HepG2 (cell line): ENCODE results near the gene ALDOA. TPM values are rescaled to one million over a fixed set of nuclear protein-coding genes. Genes with fewer than 3 reads are reported as not detected.

Source experiments
- ATRX ChIP-seq: sonication (generic); formaldehyde crosslinking; IDR thresholded peaks from 2 replicates; pipeline ENCODE4 v1.4.0; 2020; ENCODE audit warnings: missing genetic modification reagents, borderline replicate concordance
- BRF2 ChIP-seq: sonication (generic); formaldehyde crosslinking; IDR thresholded peaks from 2 replicates; pipeline ENCODE4 v1.8.1; 2022; ENCODE audit warnings: mild to moderate bottlenecking, missing genetic modification reagents
- EZH2 ChIP-seq: conservative IDR thresholded peaks from 2 replicates; pipeline ENCODE4 v1.6.1; 2012; ENCODE audit warnings: mild to moderate bottlenecking, low read depth, low read length, moderate library complexity
- HDAC6 ChIP-seq: fragments of 200-600 bp; sonication (generic); IDR thresholded peaks from 2 replicates; pipeline ENCODE4 v1.7.0; 2017; ENCODE audit warnings: mild to moderate bottlenecking, antibody characterized with exemption, low read length, low read depth
- HES4 ChIP-seq: sonication (generic); formaldehyde crosslinking; IDR thresholded peaks from 2 replicates; pipeline ENCODE4 v1.9.0; 2021; ENCODE audit warnings: mild to moderate bottlenecking, missing genetic modification reagents, borderline replicate concordance
- MTF1 ChIP-seq: sonication (generic); formaldehyde crosslinking; IDR thresholded peaks from 2 replicates; pipeline ENCODE4 v1.5.0; 2020; ENCODE audit warnings: missing genetic modification reagents
- NFIC ChIP-seq: IDR thresholded peaks from 2 replicates; pipeline ENCODE4 v1.6.1; 2012; ENCODE audit warnings: mild to moderate bottlenecking, low read length, inconsistent platforms
- THAP11 ChIP-seq: IDR thresholded peaks from 2 replicates; pipeline ENCODE4 v1.6.1; 2016; ENCODE audit warnings: missing biosample characterization, missing genetic modification reagents
- ZBTB4 ChIP-seq: sonication (generic); formaldehyde crosslinking; IDR thresholded peaks from 2 replicates; pipeline ENCODE4 v1.4.0; 2020; ENCODE audit warnings: missing genetic modification reagents, mild to moderate bottlenecking, borderline replicate concordance
- ZNF205 ChIP-seq: IDR thresholded peaks from 2 replicates; pipeline ENCODE4 v1.6.1; 2018; ENCODE audit warnings: missing biosample characterization, missing genetic modification reagents
- ZNF407 ChIP-seq: sonication (generic); formaldehyde crosslinking; IDR thresholded peaks from one replicate; pipeline ENCODE4 v1.5.1; 2020; ENCODE audit warnings: mild to moderate bottlenecking, missing genetic modification reagents; ENCODE audit errors: not compliant biosample characterization
- ZNF512 ChIP-seq: sonication (generic); formaldehyde crosslinking; IDR thresholded peaks from 2 replicates; pipeline ENCODE4 v1.4.0; 2020; ENCODE audit warnings: mild to moderate bottlenecking, missing genetic modification reagents
- ZNF563 ChIP-seq: sonication (generic); formaldehyde crosslinking; IDR thresholded peaks from 2 replicates; pipeline ENCODE4 v1.8.0; 2022; ENCODE audit warnings: mild to moderate bottlenecking, moderate library complexity, missing genetic modification reagents
- ZSCAN22 ChIP-seq: sonication (generic); formaldehyde crosslinking; IDR thresholded peaks from 2 replicates; pipeline ENCODE4 v1.4.0; 2020; ENCODE audit warnings: mild to moderate bottlenecking, missing genetic modification reagents
- polyA plus RNA-seq, 8 experiments: library from polyadenylated mRNA; depleted of rRNA in 3 of 8; stranded (reverse) in 7 of 8; unstranded in 1 of 8; fragments of >200 nt; fragmentation: Illumina TruSeq in 4 of 8; extraction: Trizol in 4 of 8; gene quantifications; 2 replicates each; pipeline versions ENCODE4 v1.2.1 to v1.2.3, GENCODE V29; 2011 to 2016; ENCODE audit warnings: low read depth in 4 of 8, missing spikeins in 1 of 8, mixed read lengths in 1 of 8; ENCODE audit not compliant: insufficient read depth in 1 of 8
- total RNA-seq, 5 experiments: library from RNA; depleted of rRNA; stranded (reverse); fragments of >200 nt; fragmentation: Illumina TruSeq; extraction: Trizol; gene quantifications; 2 replicates each; pipeline ENCODE4 v1.2.3, GENCODE V29; 2016; ENCODE audit warnings: low read depth in 1 of 5

The ALDOA gene
- total and polyA plus RNA-seq, 2 of the 13 experiments (the other 11 are each of a cell fraction or from before 2014, with no cell fraction given): 925 to 1,884 TPM

GRCh38 chr16:30096105-30096861, 30.7 kb downstream of the ALDOA start, which contains the start of gene YPEL3 (continued):
- no peak for TF ChIP-seq ZNF512 (CRISPR knock-in tag)
- no peak for TF ChIP-seq MTF1 (CRISPR knock-in tag)
- TF ChIP-seq ZNF205 (CRISPR knock-in tag): no peak; the same call in 1 of the 2 replicates
- peak; percentile 79 for TF ChIP-seq THAP11 (CRISPR knock-in tag)
- no peak for TF ChIP-seq ZNF407 (CRISPR knock-in tag)
- no peak for TF ChIP-seq EZH2
- no peak for TF ChIP-seq HDAC6
- TF ChIP-seq ATRX (CRISPR knock-in tag): no peak
- TF ChIP-seq HES4 (CRISPR knock-in tag): no peak
- TF ChIP-seq BRF2 (CRISPR knock-in tag): peak; percentile 61; the same call in 1 of the 2 replicates
- TF ChIP-seq ZSCAN22: no peak
- TF ChIP-seq NFIC: no peak
- TF ChIP-seq ZNF563 (CRISPR knock-in tag): peak; percentile 61; the same call in 1 of the 2 replicates
- TF ChIP-seq ZBTB4 (CRISPR knock-in tag): peak; percentile 98
